CD4-positive, alpha-beta T cell treated with Interleukin-1 beta for 1 hour (primary cell): Measurements from ENCODE around the gene SLC39A8.
"Not testable (repeated sequence)": the region's sequence is repeated elsewhere in the genome, so short reads cannot be mapped to it uniquely, and the experiment has no call there.

ENCODE experiments used
- DNase-seq, 2 donors: peaks; one replicate each; pipeline ENCODE4 v3.0.0-alpha.2; 2020 to 2022

SLC39A8 gene

GRCh38 chr4:102344954-102345794 lies at the start of gene SLC39A8:
Gene SLC39A8, minus strand, starts transcription at chr4:102345482. Its CDS starts 820 bp downstream, at chr4:102344662.
- peak; percentile 86 to 88 for DNase-seq

GRCh38 chr4:102392033-102392744 lies 46.9 kb upstream of the SLC39A8 start:
- no peak for DNase-seq

GRCh38 chr4:102390438-102390837 lies 45.2 kb upstream of the SLC39A8 start:
- peak in 1 of 2 donors; percentile 4 for DNase-seq

- no peak for DNase-seq
Observed at GRCh38 chr4:102388611-102389010, 43.3 kb upstream of the SLC39A8 start.

- DNase-seq: no peak
Observed at GRCh38 chr4:102387552-102388150, 42.4 kb upstream of the SLC39A8 start.

GRCh38 chr4:102386966-102387365 lies 41.7 kb upstream of the SLC39A8 start:
- DNase-seq: no peak

GRCh38 chr4:102380253-102380652 lies 35.0 kb upstream of the SLC39A8 start:
- DNase-seq: not testable (repeated sequence)

GRCh38 chr4:102362922-102363432 lies 17.7 kb upstream of the SLC39A8 start:
- no peak for DNase-seq

GRCh38 chr4:102358128-102358527 lies 12.8 kb upstream of the SLC39A8 start:
- no peak for DNase-seq

- DNase-seq: not testable (repeated sequence)
Observed at GRCh38 chr4:102357637-102358036, 12.4 kb upstream of the SLC39A8 start.

- no peak for DNase-seq
Observed at GRCh38 chr4:102356562-102357202, 11.4 kb upstream of the SLC39A8 start.

- DNase-seq: no peak
Observed at GRCh38 chr4:102355748-102356147, 10.5 kb upstream of the SLC39A8 start.

- DNase-seq: no peak
Observed at GRCh38 chr4:102354671-102355454, 9.6 kb upstream of the SLC39A8 start.

GRCh38 chr4:102352781-102353180 lies 7.5 kb upstream of the SLC39A8 start:
- DNase-seq: no peak

- no peak for DNase-seq
Observed at GRCh38 chr4:102350634-102351033, 5.4 kb upstream of the SLC39A8 start.

GRCh38 chr4:102348701-102349100 lies 3.4 kb upstream of the SLC39A8 start:
- no peak for DNase-seq

- peak; percentile 5 to 25 for DNase-seq
Observed at GRCh38 chr4:102345795-102346100, 466 bp upstream of the SLC39A8 start.

GRCh38 chr4:102344520-102344953 lies 745 bp downstream of the SLC39A8 start:
- peak; percentile 68 to 69 for DNase-seq

GRCh38 chr4:102343964-102344519 lies 1.2 kb downstream of the SLC39A8 start:
- peak in 1 of 2 donors; percentile 26 for DNase-seq

- no peak for DNase-seq
Observed at GRCh38 chr4:102342404-102343074, 2.7 kb downstream of the SLC39A8 start.

- no peak for DNase-seq
Observed at GRCh38 chr4:102341201-102341600, 4.1 kb downstream of the SLC39A8 start.
